ENCODE measurements around the gene DNLZ.

Gene DNLZ

DNA sequence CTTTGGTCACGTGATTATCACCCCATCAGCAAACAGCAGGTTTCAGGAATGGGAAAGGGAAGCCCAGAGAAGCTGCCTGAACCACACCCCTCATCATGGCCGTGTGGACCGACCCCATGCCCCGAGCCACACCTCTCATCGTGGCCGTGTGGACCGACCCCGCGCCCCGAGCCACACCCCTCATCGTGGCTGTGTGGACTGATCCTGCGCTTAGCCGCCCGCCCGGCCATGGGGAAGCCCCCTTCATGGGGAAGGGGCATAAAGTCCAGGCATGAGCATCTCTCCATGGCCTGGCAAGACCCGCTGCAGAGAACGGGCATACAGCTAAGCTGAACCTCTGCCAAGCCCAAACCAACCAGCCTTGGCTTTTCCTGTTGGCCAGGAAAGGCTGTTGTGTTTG is 30.0 kb upstream of the DNLZ start:
- no peaks in the 10 kb centered on the region for H3K27me3 ChIP-seq (ENCODE audit: control insufficient read depth, insufficient read depth, low read length)
- no peak overlapping the region for H3K4me3 ChIP-seq (ENCODE audit: low read length)
- no peak overlapping the region for H3K27ac ChIP-seq (ENCODE audit: low read depth, low read length)
- H3K9ac ChIP-seq (ENCODE audit: low read length), result no peak overlapping the region
- H3K4me1 ChIP-seq (ENCODE audit: control insufficient read depth, insufficient read depth, low read length), result no peaks in the 10 kb centered on the region
- peaks cover 21% of the 10 kb centered on the region for H3K36me3 ChIP-seq (ENCODE audit: control insufficient read depth, insufficient read depth, low read length)

DNA sequence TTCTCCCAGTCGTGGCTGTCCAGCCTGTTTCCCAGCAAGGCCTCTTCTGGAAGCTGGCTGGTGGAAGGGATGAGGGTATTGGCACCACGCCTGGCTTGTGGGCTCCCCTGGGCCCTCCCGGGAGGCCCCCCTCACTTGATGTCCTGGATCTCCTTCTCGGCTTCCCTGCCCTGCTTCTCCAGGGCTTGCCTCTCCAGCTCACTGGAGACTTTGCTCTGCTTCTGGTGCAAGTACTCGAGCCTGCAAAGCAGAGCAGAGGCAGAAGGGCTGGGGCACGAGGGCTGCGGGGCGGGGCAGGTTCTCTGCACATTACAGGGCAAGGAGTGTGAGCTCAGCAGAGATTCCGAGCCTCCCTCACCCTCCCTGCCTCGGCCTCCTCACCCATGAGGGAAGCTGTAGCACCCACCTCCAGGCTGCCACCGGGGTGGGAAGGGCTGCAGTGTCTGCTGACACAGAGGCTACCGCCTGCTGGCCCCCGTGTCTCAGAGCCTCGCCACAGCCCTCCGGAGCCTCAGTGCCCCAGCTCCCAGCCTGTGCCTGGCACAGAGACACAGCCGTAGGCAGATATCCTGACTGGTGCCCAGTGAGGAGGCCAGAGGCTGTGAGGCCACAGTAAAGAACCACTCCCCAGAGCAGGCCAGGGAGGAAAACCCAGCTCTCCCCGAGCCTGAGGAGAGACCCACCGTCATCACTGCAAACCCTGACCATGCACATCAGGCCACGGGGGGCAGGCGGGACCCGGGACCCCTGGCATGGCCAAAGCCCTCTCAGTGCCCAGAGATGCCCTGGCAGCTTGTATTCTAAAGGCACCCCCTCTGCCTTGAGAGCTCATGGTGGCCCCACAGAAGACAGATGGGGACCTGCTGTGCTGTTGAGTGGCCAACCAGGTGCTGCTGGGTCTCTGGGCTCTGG is 29.2 kb upstream of the DNLZ start:
- Histone ChIP-seq H3K4me1 (ENCODE audit: control insufficient read depth, insufficient read depth, low read length) (no peaks in the 10 kb centered on the region), H3K4me3 (ENCODE audit: low read length) (no peak overlapping the region), H3K36me3 (ENCODE audit: control insufficient read depth, insufficient read depth, low read length) (peaks cover 21% of the 10 kb centered on the region), H3K27ac (ENCODE audit: low read depth, low read length) (no peak overlapping the region), H3K9ac (ENCODE audit: low read length) (no peak overlapping the region), H3K27me3 (ENCODE audit: control insufficient read depth, insufficient read depth, low read length) (no peaks in the 10 kb centered on the region)

DNA sequence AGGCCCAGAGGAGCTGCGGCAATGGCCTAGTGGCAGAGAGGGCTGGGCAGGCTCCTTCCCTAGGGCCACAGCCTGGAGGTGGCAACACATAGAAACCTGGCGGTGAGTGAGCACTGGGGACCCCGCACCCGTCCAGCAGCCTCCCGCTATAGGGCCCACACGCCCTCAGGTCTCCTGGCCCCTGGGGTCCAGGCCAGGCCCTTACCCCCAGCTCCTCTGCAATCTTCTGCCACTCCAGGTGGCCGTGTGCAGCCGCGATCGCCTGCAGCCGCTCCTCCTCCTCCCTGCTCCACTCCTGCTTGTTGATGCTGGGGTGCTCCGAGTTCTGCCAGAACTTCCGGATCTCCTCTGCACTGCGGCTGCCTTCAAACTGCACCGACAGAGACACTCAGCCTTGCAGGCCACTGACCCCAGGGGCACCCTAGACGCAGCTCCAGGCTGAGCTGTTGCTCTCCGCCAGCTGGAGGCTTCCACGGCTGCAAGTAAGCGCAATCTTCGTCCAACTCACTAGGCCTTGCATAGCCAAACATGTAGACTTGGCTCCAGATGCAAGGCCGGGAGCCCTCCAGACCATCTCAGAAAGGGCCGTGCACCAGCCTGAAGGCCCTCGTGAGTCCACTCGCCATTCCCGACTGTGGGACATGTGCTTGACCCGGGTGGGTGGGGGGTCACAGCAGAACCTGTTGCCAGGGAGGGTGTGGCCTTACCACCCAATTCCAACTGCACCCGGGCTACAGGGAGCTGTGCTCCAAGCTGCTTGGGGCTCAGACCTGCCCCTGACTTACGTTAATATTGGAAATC is 28.4 kb upstream of the DNLZ start:
- Histone ChIP-seq H3K36me3 (ENCODE audit: control insufficient read depth, insufficient read depth, low read length) (peaks cover 21% of the 10 kb centered on the region), H3K9ac (ENCODE audit: low read length) (no peak overlapping the region), H3K4me1 (ENCODE audit: control insufficient read depth, insufficient read depth, low read length) (no peaks in the 10 kb centered on the region), H3K27ac (ENCODE audit: low read depth, low read length) (no peak overlapping the region), H3K27me3 (ENCODE audit: control insufficient read depth, insufficient read depth, low read length) (no peaks in the 10 kb centered on the region), H3K4me3 (ENCODE audit: low read length) (no peak overlapping the region)

DNA sequence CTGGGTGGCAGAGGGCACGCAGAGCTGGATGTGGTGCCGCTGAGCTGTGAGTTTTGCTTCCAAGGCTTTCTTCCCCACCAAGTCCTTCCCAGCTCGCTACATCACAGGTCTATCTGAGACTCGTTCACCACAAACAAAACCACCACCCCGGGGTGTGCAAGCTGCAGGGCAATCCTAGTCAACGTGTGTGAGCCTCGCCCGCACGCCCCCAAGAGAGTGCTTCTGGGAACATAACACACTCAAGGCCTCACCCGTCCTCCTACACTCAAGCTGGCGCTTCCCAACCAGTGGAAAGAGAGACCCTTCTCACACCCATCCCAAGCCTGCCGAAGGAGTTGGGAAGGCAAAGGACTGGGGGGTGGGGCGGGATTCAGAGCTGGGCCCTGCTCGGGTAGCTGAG is 25.9 kb upstream of the DNLZ start:
- no peak overlapping the region for H3K9ac ChIP-seq (ENCODE audit: low read length)
- H3K36me3 ChIP-seq (ENCODE audit: control insufficient read depth, insufficient read depth, low read length), result peaks cover 11% of the 10 kb centered on the region
- no peak overlapping the region for H3K27ac ChIP-seq (ENCODE audit: low read depth, low read length)
- no peaks in the 10 kb centered on the region for H3K27me3 ChIP-seq (ENCODE audit: control insufficient read depth, insufficient read depth, low read length)
- no peak overlapping the region for H3K4me3 ChIP-seq (ENCODE audit: low read length)
- no peaks in the 10 kb centered on the region for H3K4me1 ChIP-seq (ENCODE audit: control insufficient read depth, insufficient read depth, low read length)

DNA sequence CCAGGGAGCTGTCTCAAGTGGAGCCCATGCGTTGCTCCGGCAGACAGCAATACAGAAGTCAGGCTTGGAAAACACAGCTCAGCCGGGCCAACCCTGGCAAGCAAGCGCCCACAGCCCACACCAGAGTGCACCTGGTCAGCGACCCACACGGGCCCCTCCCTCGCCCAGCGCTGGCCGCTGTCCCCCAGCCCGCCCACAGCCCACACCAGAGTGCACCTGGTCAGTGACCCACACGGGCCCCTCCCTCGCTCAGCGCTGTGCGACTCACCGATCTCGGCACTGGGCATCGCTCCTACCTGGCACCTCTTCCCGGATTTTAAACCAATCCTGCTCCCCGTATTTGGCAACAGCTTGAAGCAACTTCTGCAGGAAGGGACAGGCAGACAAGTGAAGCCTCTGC is 23.7 kb upstream of the DNLZ start:
- Histone ChIP-seq H3K36me3 (ENCODE audit: control insufficient read depth, insufficient read depth, low read length) (peaks cover 15% of the 10 kb centered on the region), H3K4me3 (ENCODE audit: low read length) (no peak overlapping the region), H3K27me3 (ENCODE audit: control insufficient read depth, insufficient read depth, low read length) (no peaks in the 10 kb centered on the region), H3K4me1 (ENCODE audit: control insufficient read depth, insufficient read depth, low read length) (no peaks in the 10 kb centered on the region), H3K27ac (ENCODE audit: low read depth, low read length) (no peak overlapping the region), H3K9ac (ENCODE audit: low read length) (no peak overlapping the region)

DNA sequence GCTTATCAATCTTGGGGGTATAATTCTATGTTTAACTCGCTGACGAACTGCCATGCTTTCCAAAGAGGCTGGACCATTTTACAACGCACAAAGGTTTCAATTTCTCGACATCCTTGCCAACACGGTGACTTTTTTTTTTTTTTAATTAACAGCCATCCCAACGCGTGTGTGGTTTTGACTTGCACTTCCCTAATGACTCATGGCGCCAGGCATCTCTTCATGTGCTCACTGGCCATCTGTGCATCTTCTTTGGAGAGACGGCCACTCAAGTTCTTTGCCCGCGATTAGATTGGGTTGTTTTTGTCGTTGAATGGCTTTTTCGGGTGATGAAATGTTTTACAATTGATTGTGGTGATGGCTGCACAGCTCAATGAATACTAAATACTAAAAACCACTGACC is 22.5 kb upstream of the DNLZ start:
- no peak overlapping the region for H3K4me3 ChIP-seq (ENCODE audit: low read length)
- H3K36me3 ChIP-seq (ENCODE audit: control insufficient read depth, insufficient read depth, low read length), result peaks cover 8% of the 10 kb centered on the region
- H3K27ac ChIP-seq (ENCODE audit: low read depth, low read length), result no peak overlapping the region
- no peaks in the 10 kb centered on the region for H3K4me1 ChIP-seq (ENCODE audit: control insufficient read depth, insufficient read depth, low read length)
- H3K27me3 ChIP-seq (ENCODE audit: control insufficient read depth, insufficient read depth, low read length), result no peaks in the 10 kb centered on the region
- H3K9ac ChIP-seq (ENCODE audit: low read length), result no peak overlapping the region

DNA sequence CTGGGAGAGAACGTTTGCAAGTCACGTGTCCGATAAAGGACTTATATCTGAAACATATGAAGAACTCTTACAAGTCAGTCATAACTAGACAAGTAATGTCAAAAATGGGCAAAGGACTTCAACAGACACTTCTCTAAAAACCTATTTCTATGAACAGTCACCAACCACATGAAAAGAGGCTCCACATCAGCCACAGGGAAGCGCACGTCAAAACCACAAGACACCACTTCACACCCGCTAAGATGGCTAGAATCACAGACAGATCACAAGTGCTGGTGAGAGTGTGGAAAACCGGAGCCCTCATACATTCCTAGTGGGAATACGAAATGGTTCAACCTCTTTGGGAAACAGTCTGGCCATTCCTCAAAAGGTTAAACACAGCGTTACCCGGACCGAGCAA is 21.5 kb upstream of the DNLZ start:
- Histone ChIP-seq H3K27ac (ENCODE audit: low read depth, low read length) (no peak overlapping the region), H3K4me3 (ENCODE audit: low read length) (no peak overlapping the region), H3K4me1 (ENCODE audit: control insufficient read depth, insufficient read depth, low read length) (no peaks in the 10 kb centered on the region), H3K9ac (ENCODE audit: low read length) (no peak overlapping the region), H3K27me3 (ENCODE audit: control insufficient read depth, insufficient read depth, low read length) (no peaks in the 10 kb centered on the region), H3K36me3 (ENCODE audit: control insufficient read depth, insufficient read depth, low read length) (peaks cover 8% of the 10 kb centered on the region)

DNA sequence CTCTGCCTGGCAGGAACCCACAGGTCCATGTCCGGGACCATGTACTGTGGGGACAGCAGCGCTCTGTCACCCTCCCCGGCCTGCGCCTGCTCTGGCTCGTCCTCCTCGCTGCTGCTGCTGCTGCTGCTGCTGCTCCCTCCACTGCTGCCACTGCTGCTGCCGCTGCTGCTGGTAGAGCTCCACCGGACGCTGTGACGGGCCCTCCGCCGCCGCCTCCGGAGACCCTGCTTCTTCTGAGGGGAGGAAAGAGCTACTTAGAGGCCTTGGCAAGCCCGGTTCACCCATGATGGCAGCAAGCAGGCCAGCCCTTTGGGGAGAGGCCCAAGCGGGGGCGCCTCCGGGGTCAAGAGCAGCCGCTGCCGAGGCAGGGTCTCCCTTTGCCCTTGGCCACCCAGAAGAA is 19.9 kb upstream of the DNLZ start:
- no peak overlapping the region for H3K27ac ChIP-seq (ENCODE audit: low read depth, low read length)
- H3K4me3 ChIP-seq (ENCODE audit: low read length), result no peak overlapping the region
- no peaks in the 10 kb centered on the region for H3K4me1 ChIP-seq (ENCODE audit: control insufficient read depth, insufficient read depth, low read length)
- H3K9ac ChIP-seq (ENCODE audit: low read length), result no peak overlapping the region
- no peaks in the 10 kb centered on the region for H3K27me3 ChIP-seq (ENCODE audit: control insufficient read depth, insufficient read depth, low read length)
- peaks cover 8% of the 10 kb centered on the region for H3K36me3 ChIP-seq (ENCODE audit: control insufficient read depth, insufficient read depth, low read length)

DNA sequence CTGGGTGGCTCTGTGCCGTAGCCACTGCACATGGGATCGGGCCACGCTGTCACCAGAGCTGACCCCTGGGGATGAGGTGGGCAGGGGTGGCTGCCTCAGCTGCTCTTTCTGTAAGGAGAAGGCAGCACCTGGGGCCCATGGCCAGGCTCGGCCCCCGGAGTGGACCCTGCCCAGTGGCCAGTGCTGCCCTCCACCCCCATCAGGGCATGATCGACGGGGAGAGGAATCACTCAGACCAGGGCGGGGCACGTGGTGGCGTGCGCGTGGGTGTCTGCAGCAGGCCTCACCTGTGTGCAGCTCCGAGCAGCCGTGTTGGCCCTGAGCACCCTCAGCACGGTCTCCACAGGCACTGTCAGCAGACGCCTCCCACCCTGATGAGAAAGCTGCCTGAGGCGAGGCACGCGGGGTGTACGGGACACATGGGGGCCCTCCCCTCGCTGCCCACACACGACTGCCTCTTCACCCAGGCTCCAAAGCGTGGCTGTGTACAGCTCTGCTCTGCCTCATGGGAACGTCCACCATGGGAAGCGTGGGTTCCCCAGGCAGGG is 18.5 kb upstream of the DNLZ start:
- Histone ChIP-seq H3K9ac (ENCODE audit: low read length) (no peak overlapping the region), H3K4me3 (ENCODE audit: low read length) (no peak overlapping the region), H3K36me3 (ENCODE audit: control insufficient read depth, insufficient read depth, low read length) (peaks cover 8% of the 10 kb centered on the region), H3K27ac (ENCODE audit: low read depth, low read length) (no peak overlapping the region), H3K27me3 (ENCODE audit: control insufficient read depth, insufficient read depth, low read length) (no peaks in the 10 kb centered on the region), H3K4me1 (ENCODE audit: control insufficient read depth, insufficient read depth, low read length) (no peaks in the 10 kb centered on the region)

DNA sequence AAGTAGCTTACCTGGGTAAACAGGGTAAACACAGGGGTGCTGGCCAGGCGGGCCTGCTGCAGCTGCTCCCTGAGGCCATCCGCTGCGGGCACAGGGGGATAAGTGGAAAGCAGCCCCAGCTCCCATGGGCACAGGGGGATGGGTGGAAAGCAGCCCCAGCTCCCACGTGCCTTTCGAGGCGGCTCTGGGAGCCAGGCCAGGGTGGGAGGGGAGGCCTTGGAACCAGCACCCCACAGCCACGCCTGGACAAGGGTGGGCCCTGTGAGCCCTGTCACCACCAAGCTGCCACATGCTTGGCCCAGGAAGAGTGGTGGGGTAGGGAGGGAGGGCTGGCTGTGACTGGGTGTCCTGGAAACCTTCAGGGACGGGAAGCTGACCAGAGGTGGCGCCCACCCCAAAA is 17.8 kb upstream of the DNLZ start:
- Histone ChIP-seq H3K4me1 (ENCODE audit: control insufficient read depth, insufficient read depth, low read length) (no peaks in the 10 kb centered on the region), H3K4me3 (ENCODE audit: low read length) (no peak overlapping the region), H3K9ac (ENCODE audit: low read length) (no peak overlapping the region), H3K36me3 (ENCODE audit: control insufficient read depth, insufficient read depth, low read length) (peaks cover 8% of the 10 kb centered on the region), H3K27ac (ENCODE audit: low read depth, low read length) (no peak overlapping the region), H3K27me3 (ENCODE audit: control insufficient read depth, insufficient read depth, low read length) (no peaks in the 10 kb centered on the region)

DNA sequence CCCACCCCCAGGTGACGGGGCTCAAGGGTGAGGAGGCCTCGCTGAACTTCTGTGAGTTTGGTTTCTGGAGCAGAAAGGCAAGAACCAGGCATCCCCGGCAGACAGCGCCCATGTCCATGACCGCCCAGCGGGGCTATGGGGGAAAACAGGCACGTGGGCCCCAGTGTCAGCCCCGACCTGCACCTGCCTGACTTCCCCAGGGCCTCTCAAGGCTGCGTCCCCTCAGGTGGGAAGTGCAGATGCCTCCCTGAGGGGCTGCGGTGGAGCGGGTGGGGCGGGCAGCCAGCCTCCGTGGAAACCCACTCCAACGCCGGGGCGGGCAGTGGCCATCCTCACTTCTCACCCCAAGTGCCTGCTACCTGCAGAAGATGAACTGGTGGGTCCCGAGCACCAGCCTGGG is 16.8 kb upstream of the DNLZ start:
- Histone ChIP-seq H3K36me3 (ENCODE audit: control insufficient read depth, insufficient read depth, low read length) (peaks cover 8% of the 10 kb centered on the region), H3K4me3 (ENCODE audit: low read length) (no peak overlapping the region), H3K9ac (ENCODE audit: low read length) (no peak overlapping the region), H3K27me3 (ENCODE audit: control insufficient read depth, insufficient read depth, low read length) (no peaks in the 10 kb centered on the region), H3K27ac (ENCODE audit: low read depth, low read length) (no peak overlapping the region), H3K4me1 (ENCODE audit: control insufficient read depth, insufficient read depth, low read length) (no peaks in the 10 kb centered on the region)

DNA sequence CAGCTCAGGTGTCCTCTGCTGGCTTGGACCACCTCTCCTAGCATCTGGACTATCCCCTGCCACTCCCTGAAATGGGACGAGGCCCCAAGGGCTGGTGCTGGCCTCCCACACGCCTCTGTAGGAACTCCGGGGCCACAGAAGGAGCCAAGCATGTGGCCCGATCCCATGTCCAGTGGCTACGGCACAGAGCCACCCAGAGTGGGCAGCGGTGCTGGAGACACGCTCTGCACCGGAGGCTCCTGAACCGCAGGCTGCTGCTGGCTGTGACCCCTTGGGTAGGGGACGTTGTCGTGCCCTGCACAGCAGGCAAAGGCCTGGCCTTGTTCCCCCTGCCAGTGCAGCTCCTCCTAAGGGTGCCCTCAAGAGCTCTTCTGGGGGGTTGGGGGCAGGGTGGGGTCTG is 16.3 kb upstream of the DNLZ start:
- Histone ChIP-seq H3K4me1 (ENCODE audit: control insufficient read depth, insufficient read depth, low read length) (no peaks in the 10 kb centered on the region), H3K27me3 (ENCODE audit: control insufficient read depth, insufficient read depth, low read length) (no peaks in the 10 kb centered on the region), H3K27ac (ENCODE audit: low read depth, low read length) (no peak overlapping the region), H3K36me3 (ENCODE audit: control insufficient read depth, insufficient read depth, low read length) (peaks cover 8% of the 10 kb centered on the region), H3K9ac (ENCODE audit: low read length) (no peak overlapping the region), H3K4me3 (ENCODE audit: low read length) (no peak overlapping the region)
